SKM-1 treated with dmso at 0.1 percent for 144 hours (cell line): ENCODE results near the gene TSPAN4.

ENCODE experiments used
- DNase-seq: peaks from one replicate; lab custom pipeline; 2025; ENCODE audit not compliant: unreplicated experiment; lab: John Stamatoyannopoulos, UW

Gene TSPAN4

GRCh38 chr11:905952-906351, 63.3 kb downstream of the TSPAN4 start:
- no peak for DNase-seq

GRCh38 chr11:907668-908067, 65.0 kb downstream of the TSPAN4 start:
- DNase-seq = no peak

- DNase-seq = no peak
Observed at GRCh38 chr11:908273-908672, 65.6 kb downstream of the TSPAN4 start.

- no peak for DNase-seq
Observed at GRCh38 chr11:909406-909805, 66.8 kb downstream of the TSPAN4 start.

- DNase-seq = peak; percentile 80
Observed at GRCh38 chr11:910044-910588, 67.5 kb downstream of the TSPAN4 start.

GRCh38 chr11:910589-911030, 68.0 kb downstream of the TSPAN4 start, which contains the start of gene CHID1:
TSS of gene CHID1 (minus strand) at chr11:910810. CDS start at chr11:904816, 5,994 bp downstream.
- DNase-seq = peak; percentile 83

GRCh38 chr11:911031-911889, 68.6 kb downstream of the TSPAN4 start:
- no peak for DNase-seq

- no peak for DNase-seq
Observed at GRCh38 chr11:911890-912219, 69.2 kb downstream of the TSPAN4 start.

GRCh38 chr11:912266-912665, 69.6 kb downstream of the TSPAN4 start:
- no peak for DNase-seq

GRCh38 chr11:913043-913442, 70.4 kb downstream of the TSPAN4 start:
- DNase-seq = no peak

- DNase-seq = no peak
Observed at GRCh38 chr11:914204-914603, 71.6 kb downstream of the TSPAN4 start.

GRCh38 chr11:914747-915501, 72.3 kb downstream of the TSPAN4 start:
- no peak for DNase-seq
